A549 (cell line): ENCODE measurements around the gene EFCAB8.

ENCODE experiments used
- CTCF ChIP-seq: fragments of >200 bp; sonication (Bioruptor Twin); formaldehyde crosslinking; IDR thresholded peaks from 3 replicates; pipeline ENCODE4 v1.5.1; 2016
- EP300 ChIP-seq, 2 experiments: fragments of >200 bp; sonication (Bioruptor Twin); formaldehyde crosslinking; IDR thresholded peaks; 2 replicates in 1 of 2; 3 replicates in 1 of 2; pipeline ENCODE4 v1.6.1; 2016 to 2017
- MAZ ChIP-seq: fragments of 150-350 bp; IDR thresholded peaks from 2 replicates; pipeline ENCODE4 v1.6.1; 2014; ENCODE audit warnings: antibody characterized with exemption, low read depth, low read length, borderline replicate concordance
- POLR2A ChIP-seq: IDR thresholded peaks from 2 replicates; pipeline ENCODE4 v1.6.1; 2012; ENCODE audit warnings: mild to moderate bottlenecking, low read length
- RAD21 ChIP-seq, 2 experiments: fragments of >200 bp in 1 of 2; sonication (Bioruptor Twin) in 1 of 2; formaldehyde crosslinking in 1 of 2; IDR thresholded peaks in 1 of 2; conservative IDR thresholded peaks in 1 of 2; 2 replicates in 1 of 2; 3 replicates in 1 of 2; pipeline ENCODE4 v1.6.1; 2012 to 2018; ENCODE audit warnings: inconsistent platforms in 1 of 2

GRCh38 chr20:32966881-32967781 is 108.4 kb downstream of the EFCAB8 start:
- TF ChIP-seq RAD21 (conservative IDR thresholded peaks at IDR 0.05 in 1 of 2, IDR thresholded peaks at IDR 0.05 in 1 of 2) = no peak
- TF ChIP-seq EP300 (IDR thresholded peaks at IDR 0.05) = no peak
- TF ChIP-seq CTCF = no peak
- no peak for TF ChIP-seq MAZ
- no peak for TF ChIP-seq POLR2A
